GM18505 (cell line): Measurements from ENCODE around the gene SLC44A2.
A peak's percentile ranks its signal among the peaks of the same experiment; 100 is the strongest.
"Not testable (repeated sequence)": the region's sequence is repeated elsewhere in the genome, so short reads cannot be mapped to it uniquely, and the experiment has no call there.

Experiments
- ATAC-seq: cut with Tn5 transposase; IDR thresholded peaks from one replicate; pipeline ENCODE4 v1.9.1; 2021; ENCODE audit not compliant: unreplicated experiment
- POLR2A ChIP-seq: IDR thresholded peaks from 4 replicates; pipeline ENCODE4 v1.6.1; 2011; ENCODE audit warnings: borderline replicate concordance; ENCODE audit not compliant: insufficient read depth, insufficient read length; ENCODE audit errors: extremely low read depth

The SLC44A2 gene

DNA sequence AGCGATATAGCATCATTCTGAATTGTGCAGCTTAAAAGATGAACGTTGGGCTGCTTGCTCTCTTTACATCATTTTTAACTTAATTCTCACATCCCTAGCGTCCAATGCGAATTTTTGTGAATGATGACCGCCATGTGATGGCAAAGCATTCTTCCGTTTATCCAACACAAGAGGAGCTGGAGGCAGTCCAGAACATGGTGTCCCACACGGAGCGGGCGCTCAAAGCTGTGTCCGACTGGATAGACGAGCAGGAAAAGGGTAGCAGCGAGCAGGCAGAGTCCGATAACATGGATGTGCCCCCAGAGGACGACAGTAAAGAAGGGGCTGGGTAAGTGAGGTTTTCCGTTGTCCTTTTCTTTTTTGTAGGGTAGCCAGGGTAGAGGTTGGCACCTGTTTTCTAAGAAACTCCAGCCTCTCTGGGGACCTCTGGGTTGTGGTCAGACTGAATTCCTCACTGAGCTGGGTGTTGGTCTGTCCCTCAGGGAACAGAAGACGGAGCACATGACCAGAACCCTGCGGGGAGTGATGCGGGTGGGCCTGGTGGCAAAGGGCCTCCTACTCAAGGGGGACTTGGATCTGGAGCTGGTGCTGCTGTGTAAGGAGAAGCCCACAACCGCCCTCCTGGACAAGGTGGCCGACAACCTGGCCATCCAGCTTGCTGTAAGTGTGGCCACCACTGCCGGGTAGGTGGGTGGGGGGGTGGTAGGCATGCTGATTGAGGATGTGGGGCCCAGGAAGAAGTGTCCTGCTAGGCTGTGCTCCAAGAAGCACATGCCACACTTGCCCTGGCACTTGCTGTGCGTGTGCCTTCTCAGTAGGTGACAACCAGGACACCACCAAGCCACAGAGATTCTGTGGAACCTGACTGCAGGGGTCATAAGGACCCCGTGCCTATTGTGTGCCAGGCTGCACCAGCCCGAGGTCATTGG lies 45.8 kb downstream of the SLC44A2 start:
- no peak for ATAC-seq

DNA sequence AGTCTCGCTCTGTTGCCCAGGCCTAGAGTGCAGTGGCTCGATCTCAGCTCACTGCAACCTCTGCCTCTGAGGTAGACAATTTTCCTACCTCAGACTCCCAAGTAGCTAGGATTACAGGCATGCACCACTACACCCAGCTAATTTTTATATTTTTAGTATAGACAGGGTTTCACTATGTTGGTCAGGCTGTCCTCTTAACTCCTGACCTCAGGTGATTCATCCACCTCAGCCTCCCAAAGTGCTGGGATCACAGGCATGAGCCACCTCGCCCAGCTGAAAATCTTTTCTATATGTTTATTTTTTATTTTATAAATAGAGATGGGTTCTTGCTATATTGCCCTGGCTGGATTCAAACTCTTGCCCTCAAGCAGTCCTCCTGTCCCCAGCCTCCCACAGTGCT lies 46.6 kb downstream of the SLC44A2 start:
- not testable (repeated sequence) for ATAC-seq

More for the DNA sequence above, 45.8 kb downstream of the SLC44A2 start:
- TF ChIP-seq POLR2A, result no peak

DNA sequence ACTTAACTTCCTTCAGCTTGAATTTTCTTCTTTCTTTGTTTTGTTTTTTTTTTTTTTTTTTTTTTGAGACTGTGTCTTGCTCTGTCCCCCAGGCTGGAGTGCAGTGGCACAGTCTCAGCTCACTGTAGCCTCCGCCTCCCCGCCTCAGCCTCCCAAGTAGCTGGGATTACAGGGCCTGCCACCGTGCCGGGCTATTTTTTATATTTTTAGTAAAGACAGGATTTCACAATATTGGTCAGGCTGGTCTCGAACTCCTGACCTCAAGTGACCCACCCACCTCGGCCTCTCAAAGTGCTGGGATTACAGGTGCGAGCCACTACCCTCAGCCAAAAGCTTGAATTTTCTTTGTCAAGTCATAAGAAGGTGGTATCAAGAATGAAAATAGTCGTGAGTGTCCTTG lies 49.9 kb downstream of the SLC44A2 start:
- ATAC-seq, result not testable (repeated sequence)

DNA sequence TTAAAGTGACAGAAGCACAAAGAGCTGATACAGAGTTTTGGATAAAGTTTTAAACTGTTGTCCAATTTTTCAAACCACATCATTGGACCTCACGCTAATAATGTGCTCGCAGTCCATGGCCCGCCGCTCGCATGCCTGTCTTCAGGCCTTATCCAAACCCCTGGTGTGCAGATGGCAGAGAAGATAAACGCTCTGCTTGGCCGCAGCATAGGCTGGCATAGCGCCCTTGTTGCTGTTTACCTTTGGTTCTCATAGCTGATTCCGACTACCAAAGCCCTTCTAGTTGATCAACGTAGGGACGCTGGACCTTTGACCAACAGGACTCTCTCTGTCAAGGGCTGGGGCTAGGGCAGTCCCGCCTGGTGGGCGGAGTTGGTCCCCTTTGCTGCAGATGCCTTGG lies 52.4 kb downstream of the SLC44A2 start:
- no peak for ATAC-seq
- TF ChIP-seq POLR2A, result no peak

DNA sequence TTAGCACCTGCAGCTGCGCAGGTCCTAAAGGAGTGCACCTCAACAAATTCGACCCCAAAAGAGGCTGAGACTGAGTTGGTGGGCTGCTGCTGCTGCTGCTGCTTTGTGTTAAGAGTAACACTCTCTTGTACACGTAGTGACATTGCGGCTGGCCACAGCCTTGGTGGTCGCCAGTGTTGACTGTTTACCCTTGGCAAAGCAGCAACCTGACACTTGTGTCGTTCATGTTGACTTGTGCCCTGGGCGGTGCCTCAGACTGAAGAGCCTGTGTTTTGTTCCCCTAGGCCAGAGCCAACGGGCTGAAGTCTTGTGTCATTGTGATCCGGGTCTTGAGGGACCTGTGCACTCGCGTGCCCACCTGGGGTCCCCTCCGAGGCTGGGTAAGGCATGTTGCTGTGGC lies 53.5 kb downstream of the SLC44A2 start:
- no peak for TF ChIP-seq POLR2A
- no peak for ATAC-seq

DNA sequence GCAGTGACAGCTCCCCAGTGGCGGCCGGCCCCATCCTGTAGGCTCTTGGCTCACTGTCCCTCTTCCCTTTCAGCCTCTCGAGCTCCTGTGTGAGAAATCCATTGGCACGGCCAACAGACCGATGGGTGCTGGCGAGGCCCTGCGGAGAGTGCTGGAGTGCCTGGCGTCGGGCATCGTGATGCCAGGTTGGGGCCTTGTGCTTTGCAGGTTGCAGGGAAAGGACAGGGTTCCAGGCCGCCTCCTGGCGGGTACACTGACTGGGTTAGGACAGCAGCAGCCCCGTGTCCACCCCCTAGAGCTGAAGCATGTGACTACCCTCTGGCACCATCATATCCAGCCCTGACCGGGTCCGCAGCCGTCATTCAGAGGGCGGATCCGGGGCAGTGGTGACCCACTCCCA lies 54.4 kb downstream of the SLC44A2 start:
- no peak for ATAC-seq
- TF ChIP-seq POLR2A, result no peak

DNA sequence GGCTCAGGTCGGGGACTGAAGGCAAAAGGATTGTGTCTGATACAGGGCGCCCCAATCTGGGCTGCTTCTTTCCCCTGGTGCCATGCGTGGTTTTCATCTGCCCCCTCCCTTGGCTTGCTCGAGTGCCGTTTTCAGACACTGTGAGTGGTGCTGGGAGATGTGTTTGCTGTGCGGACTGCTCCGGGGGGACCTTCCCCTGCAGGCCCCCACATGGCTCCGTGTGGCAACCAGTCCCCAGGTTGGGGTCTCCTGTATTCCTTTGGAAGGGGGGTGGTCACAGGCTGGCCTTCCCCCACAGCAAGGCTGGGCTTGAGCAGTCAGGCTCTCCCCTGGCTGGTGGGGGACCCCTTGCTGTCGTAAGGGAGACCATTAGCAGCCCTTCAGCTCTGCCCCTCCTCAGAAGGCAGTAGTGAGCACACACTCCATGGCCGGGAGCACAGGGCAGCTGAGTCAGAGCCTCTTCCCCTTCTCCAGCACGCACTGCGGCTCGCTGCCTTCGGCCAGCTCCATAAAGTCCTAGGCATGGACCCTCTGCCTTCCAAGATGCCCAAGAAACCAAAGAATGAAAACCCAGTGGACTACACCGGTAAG lies 55.3 kb downstream of the SLC44A2 start:
- ATAC-seq, result no peak
- TF ChIP-seq POLR2A, result no peak

DNA sequence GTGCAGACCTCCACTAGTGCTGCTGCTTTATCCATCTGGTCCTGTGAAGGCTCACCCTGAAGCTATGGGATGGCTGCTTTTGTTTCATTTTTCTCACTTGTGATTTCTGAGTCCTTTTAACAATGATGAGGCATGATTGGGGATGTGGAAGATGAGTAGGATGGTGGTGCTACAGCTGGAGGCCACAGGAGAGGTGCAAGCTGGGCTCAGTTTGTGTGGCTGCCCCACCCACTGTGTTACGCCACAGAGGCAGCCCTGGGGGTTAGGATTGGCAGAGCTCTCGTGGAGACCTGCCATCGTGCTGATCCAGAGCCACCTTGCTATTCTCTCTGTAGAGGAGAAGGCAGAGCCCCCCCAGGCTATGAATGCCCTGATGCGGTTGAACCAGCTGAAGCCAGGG lies 56.3 kb downstream of the SLC44A2 start:
- no peak for TF ChIP-seq POLR2A
- ATAC-seq, result no peak

DNA sequence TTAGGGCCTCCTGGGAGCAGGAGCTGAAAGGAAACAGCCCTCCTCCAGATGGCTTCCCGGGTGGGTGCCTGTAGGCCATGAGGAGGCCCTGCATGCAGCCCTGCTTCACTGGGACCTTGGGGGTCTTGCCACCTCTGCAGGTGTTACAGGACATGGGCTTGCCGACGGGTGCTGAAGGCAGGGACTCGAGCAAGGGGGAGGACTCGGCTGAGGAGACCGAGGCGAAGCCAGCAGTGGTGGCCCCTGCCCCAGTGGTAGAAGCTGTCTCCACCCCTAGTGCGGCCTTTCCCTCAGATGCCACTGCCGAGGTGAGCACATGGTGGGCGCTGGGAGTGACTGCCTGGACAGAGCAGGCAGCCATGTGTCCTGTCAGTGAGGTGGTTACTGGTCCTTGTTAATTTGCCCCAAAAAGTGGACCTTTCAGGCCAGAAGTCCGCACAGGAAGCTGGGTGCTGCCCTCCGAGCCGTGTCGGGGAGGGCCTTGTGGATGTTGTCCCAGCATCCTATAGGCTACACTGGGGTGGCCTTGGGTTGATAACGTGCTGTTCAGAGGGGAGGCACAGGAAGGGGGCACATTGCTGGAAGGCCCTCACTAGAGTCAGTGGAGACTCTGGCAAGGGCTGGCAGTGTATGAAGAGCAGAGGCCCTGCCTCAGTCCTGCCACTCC lies 57.2 kb downstream of the SLC44A2 start:
- no peak for TF ChIP-seq POLR2A
- no peak for ATAC-seq

DNA sequence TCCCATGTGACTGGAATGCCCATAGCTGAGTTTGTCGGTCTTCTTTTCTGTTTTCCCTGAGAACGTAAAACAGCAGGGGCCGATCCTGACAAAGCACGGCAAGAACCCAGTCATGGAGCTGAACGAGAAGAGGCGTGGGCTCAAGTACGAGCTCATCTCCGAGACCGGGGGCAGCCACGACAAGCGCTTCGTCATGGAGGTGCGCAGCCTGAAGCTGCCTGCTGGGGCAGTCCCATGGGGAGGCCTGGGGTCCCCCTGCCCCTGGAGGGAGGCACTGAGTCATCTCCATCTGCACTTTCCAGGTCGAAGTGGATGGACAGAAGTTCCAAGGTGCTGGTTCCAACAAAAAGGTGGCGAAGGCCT lies 57.7 kb downstream of the SLC44A2 start:
- no peak for ATAC-seq
- TF ChIP-seq POLR2A, result no peak

DNA sequence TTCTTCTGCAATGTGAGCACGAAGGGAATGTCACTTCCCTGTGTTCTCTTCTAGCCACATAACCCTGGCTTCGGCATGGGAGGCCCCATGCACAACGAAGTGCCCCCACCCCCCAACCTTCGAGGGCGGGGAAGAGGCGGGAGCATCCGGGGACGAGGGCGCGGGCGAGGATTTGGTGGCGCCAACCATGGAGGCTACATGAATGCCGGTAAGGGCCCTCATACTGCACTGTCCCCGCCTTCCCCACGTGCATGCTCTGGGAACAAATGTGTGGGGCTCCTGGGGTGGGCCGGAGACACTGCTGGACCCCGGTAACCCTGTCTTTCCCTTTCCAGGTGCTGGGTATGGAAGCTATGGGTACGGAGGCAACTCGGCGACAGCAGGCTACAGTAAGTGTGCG lies 58.2 kb downstream of the SLC44A2 start:
- ATAC-seq, result no peak
- TF ChIP-seq POLR2A, result no peak

DNA sequence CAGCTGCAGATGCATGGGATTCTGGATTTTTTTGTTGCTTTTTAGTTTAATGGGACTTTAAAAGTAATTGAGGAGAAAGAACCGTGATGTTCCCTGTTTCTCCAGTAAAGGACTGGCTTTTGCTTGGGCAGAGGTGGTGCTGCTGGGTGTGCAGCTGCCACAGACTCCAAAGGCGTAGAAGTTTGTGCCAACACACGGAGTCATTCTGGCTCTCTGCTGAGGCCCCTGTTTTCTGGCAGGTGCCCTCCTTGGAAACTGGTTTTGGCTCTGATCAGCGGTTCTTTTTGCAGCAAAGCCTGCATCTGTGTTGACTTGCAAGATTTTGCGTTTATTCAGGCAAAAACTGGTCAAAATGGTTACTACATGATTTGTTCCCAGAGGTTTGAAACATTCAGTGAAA lies 59.9 kb downstream of the SLC44A2 start:
- ATAC-seq, result no peak
- no peak for TF ChIP-seq POLR2A

DNA sequence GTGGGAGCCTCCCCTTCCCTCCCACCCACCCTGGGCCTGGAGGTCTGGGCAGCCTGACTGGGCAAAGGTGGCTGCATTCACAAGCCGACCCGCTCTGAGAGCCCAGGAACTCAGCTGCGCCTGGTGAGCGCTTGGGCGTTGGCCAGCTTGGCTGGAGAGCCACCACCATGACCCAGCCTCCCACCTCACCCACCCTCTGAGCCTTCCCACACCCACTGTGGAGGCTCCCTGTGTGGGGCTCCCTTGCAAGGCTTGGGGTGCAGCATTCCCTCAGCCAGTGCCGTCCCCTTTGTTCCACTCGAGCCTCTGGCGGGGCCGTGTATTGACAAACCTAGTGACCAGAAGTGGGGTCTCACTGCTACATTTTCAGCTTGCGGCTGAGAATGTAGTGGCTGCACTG lies 60.8 kb downstream of the SLC44A2 start:
- no peak for ATAC-seq
- peak; percentile 32 for TF ChIP-seq POLR2A
